IMR-90 (cell line): ENCODE data around the gene MPRIP. TPM values are rescaled to one million over a fixed set of nuclear protein-coding genes. Genes with fewer than 3 reads are reported as not detected.

Experiments used
- ATAC-seq: fragments of 200-7000 bp; cut with Tn5 transposase; 2 replicates; pipeline ENCODE4 v1.9.1; 2020; ENCODE audit warnings: low read depth, mild to moderate bottlenecking, moderate library complexity
- BruUV-seq: library from RNA; stranded (reverse); fragments of 400-500 nt; replicated peaks from 2 replicates; lab custom pipeline; 2021; lab: Mats Ljungman, UMichigan
- CTCF ChIA-PET: fragments of 300-600 bp; formaldehyde crosslinking; extraction: SDS; loops from one replicate; lab custom pipeline; 2021; ENCODE audit warnings: antibody characterized with exemption; lab: Yijun Ruan, JAX
- POLR2A ChIA-PET: fragments of 300-600 bp; sonication (Branson Sonifier 250); formaldehyde crosslinking; loops from one replicate; lab custom pipeline; 2022; ENCODE audit warnings: antibody characterized with exemption; ENCODE audit not compliant: unreplicated experiment; lab: Charles Lee
- DNase-seq: peaks from one replicate; pipeline ENCODE4 v3.0.0; 2013
- H2AFZ ChIP-seq: replicated peaks from 2 replicates; pipeline ENCODE3; 2013; ENCODE audit warnings: low read length, mild to moderate bottlenecking; ENCODE audit not compliant: poor library complexity
- H2AK5ac ChIP-seq: 2 replicates; pipeline ENCODE4 v1.6.1; 2013; ENCODE audit warnings: low read depth, low read length, inconsistent platforms
- H2AK9ac ChIP-seq: replicated peaks from 2 replicates; pipeline ENCODE3; 2013; ENCODE audit warnings: mild to moderate bottlenecking, low read depth, low read length, moderate library complexity; ENCODE audit not compliant: poor library complexity
- H2BK120ac ChIP-seq: 2 replicates; pipeline ENCODE4 v1.6.1; 2013; ENCODE audit warnings: low read depth, low read length, inconsistent platforms
- H2BK15ac ChIP-seq: 3 replicates; pipeline ENCODE4 v1.6.1; 2013; ENCODE audit warnings: low read depth, low read length, inconsistent platforms
- H2BK20ac ChIP-seq: 2 replicates; pipeline ENCODE4 v1.6.1; 2013; ENCODE audit warnings: low read depth, mild to moderate bottlenecking, inconsistent platforms, low read length, moderate library complexity
- H2BK5ac ChIP-seq: 2 replicates; pipeline ENCODE4 v1.6.1; 2013; ENCODE audit warnings: mild to moderate bottlenecking, low read depth, low read length, inconsistent platforms; ENCODE audit not compliant: poor library complexity, severe bottlenecking
- H3K14ac ChIP-seq: replicated peaks from 2 replicates; pipeline ENCODE4 v1.6.1; 2013; ENCODE audit warnings: low read depth, low read length, inconsistent platforms
- H3K18ac ChIP-seq: 2 replicates; pipeline ENCODE4 v1.6.1; 2013; ENCODE audit warnings: low read depth, low read length, control low read depth
- H3K23ac ChIP-seq: 2 replicates; pipeline ENCODE4 v1.6.1; 2013; ENCODE audit warnings: low read depth, low read length, inconsistent platforms
- H3K27ac ChIP-seq: 2 replicates; pipeline ENCODE4 v1.5.1; 2013; ENCODE audit warnings: mild to moderate bottlenecking, control low read depth, low read length; ENCODE audit not compliant: insufficient read depth
- H3K27me3 ChIP-seq: 2 replicates; pipeline ENCODE4 v1.6.1; 2013; ENCODE audit warnings: low read length; ENCODE audit not compliant: control insufficient read depth, insufficient read depth
- H3K36me3 ChIP-seq: 2 replicates; pipeline ENCODE4 v1.6.1; 2013; ENCODE audit warnings: low read length, mixed read lengths; ENCODE audit not compliant: control insufficient read depth, insufficient read depth
- H3K4ac ChIP-seq: 2 replicates; pipeline ENCODE4 v1.6.1; 2013; ENCODE audit warnings: low read depth, low read length, inconsistent platforms
- H3K4me1 ChIP-seq: 2 replicates; pipeline ENCODE4 v1.6.1; 2013; ENCODE audit warnings: low read length, mixed read lengths; ENCODE audit not compliant: control insufficient read depth, insufficient read depth
- H3K4me2 ChIP-seq: 2 replicates; pipeline ENCODE4 v1.6.1; 2013; ENCODE audit warnings: low read depth, mild to moderate bottlenecking, control low read depth, low read length, moderate library complexity
- H3K4me3 ChIP-seq: 2 replicates; pipeline ENCODE4 v1.5.1; 2013; ENCODE audit warnings: low read depth, mild to moderate bottlenecking, control low read depth, low read length, moderate library complexity; ENCODE audit not compliant: insufficient read depth
- H3K56ac ChIP-seq: 2 replicates; pipeline ENCODE4 v1.6.1; 2013; ENCODE audit warnings: low read length, inconsistent platforms; ENCODE audit not compliant: insufficient read depth; ENCODE audit errors: extremely low read depth
- H3K79me1 ChIP-seq, 2 experiments: 2 replicates each; pipeline ENCODE4 v1.6.1; 2013; ENCODE audit warnings: low read length in 2 of 2, inconsistent platforms in 1 of 2, low read depth in 1 of 2
- H3K9ac ChIP-seq: 2 replicates; pipeline ENCODE4 v1.6.1; 2013; ENCODE audit warnings: low read depth, low read length, control low read depth
- H3K9me1 ChIP-seq: 2 replicates; pipeline ENCODE4 v1.6.1; 2013; ENCODE audit warnings: low read length, inconsistent platforms; ENCODE audit not compliant: insufficient read depth
- H3K9me3 ChIP-seq: 2 replicates; pipeline ENCODE4 v1.6.1; 2013; ENCODE audit warnings: low read length; ENCODE audit not compliant: control insufficient read depth, insufficient read depth
- H4K20me1 ChIP-seq: 2 replicates; pipeline ENCODE4 v1.6.1; 2013; ENCODE audit warnings: low read length, inconsistent platforms; ENCODE audit not compliant: insufficient read depth
- H4K5ac ChIP-seq: 2 replicates; pipeline ENCODE4 v1.6.1; 2013; ENCODE audit warnings: mild to moderate bottlenecking, low read depth, low read length, control low read depth
- H4K8ac ChIP-seq, 2 experiments: 2 replicates each; pipeline ENCODE4 v1.6.1; 2013; ENCODE audit warnings: low read depth in 2 of 2, low read length in 2 of 2, control low read depth in 1 of 2, inconsistent platforms in 1 of 2
- H4K91ac ChIP-seq: 2 replicates; pipeline ENCODE4 v1.6.1; 2013; ENCODE audit warnings: low read depth, low read length, inconsistent platforms; ENCODE audit not compliant: insufficient read depth
- BHLHE40 ChIP-seq: fragments of 150-350 bp; IDR thresholded peaks from 2 replicates; pipeline ENCODE4 v1.6.1; 2016; ENCODE audit warnings: mild to moderate bottlenecking, low read depth, low read length
- CEBPB ChIP-seq: IDR thresholded peaks from 2 replicates; pipeline ENCODE4 v1.6.1; 2012; ENCODE audit warnings: low read depth, low read length, improper control_type of control experiment
- CHD1 ChIP-seq: IDR thresholded peaks from 2 replicates; pipeline ENCODE4 v1.6.1; 2012; ENCODE audit warnings: low read depth, low read length, improper control_type of control experiment
- CTCF ChIP-seq: conservative IDR thresholded peaks from 2 replicates; pipeline ENCODE4 v1.5.1; 2012; ENCODE audit warnings: mild to moderate bottlenecking, low read depth, low read length, improper control_type of control experiment
- NFE2L2 ChIP-seq: fragments of 150-350 bp; IDR thresholded peaks from 2 replicates; pipeline ENCODE4 v1.6.1; 2016; ENCODE audit warnings: low read depth, mild to moderate bottlenecking, low read length
- RAD21 ChIP-seq: IDR thresholded peaks from 2 replicates; pipeline ENCODE4 v1.6.1; 2012; ENCODE audit warnings: low read length, improper control_type of control experiment
- SMC3 ChIP-seq: fragments of 150-350 bp; IDR thresholded peaks from 2 replicates; pipeline ENCODE4 v1.6.1; 2016; ENCODE audit warnings: low read depth, mild to moderate bottlenecking, antibody characterized with exemption, low read length, moderate library complexity
- USF2 ChIP-seq: fragments of 150-350 bp; IDR thresholded peaks from 2 replicates; pipeline ENCODE4 v1.6.1; 2017; ENCODE audit warnings: mild to moderate bottlenecking, antibody characterized with exemption, low read length, low read depth
- WGBS, 2 experiments: methylation state at CpG; one replicate each; pipeline versions ENCODE4 v1.1.5 to v1.1.7; 2013; ENCODE audit warnings: missing lambda C conversion rate in 2 of 2; ENCODE audit not compliant: insufficient read length in 1 of 2; ENCODE audit errors: extremely low coverage in 2 of 2; 5-methylcytosine and 5-hydroxymethylcytosine counted together
- dilution Hi-C: fragments of 300-500 bp; cut with HindIII; formaldehyde crosslinking; loops from one replicate; pipeline ENCODE4 v1.14.3; 2018; ENCODE audit warnings: low sequenced_read_pairs; ENCODE audit not compliant: unreplicated experiment
- in situ Hi-C: fragments of 300-500 bp; cut with MboI; formaldehyde crosslinking; loops from 3 replicates; pipeline ENCODE4 v1.14.3; 2019; ENCODE audit warnings: low sequenced_read_pairs, inconsistent platforms, mixed read lengths
- intact Hi-C: fragments of 100-400 bp; cut with micrococcal nuclease; formaldehyde crosslinking; loops from 2 replicates; pipeline ENCODE4 v1.10.0; 2022
- polyA plus RNA-seq, 3 experiments: library from polyadenylated mRNA; depleted of rRNA; stranded (reverse); fragments of >200 nt; gene quantifications; 2 replicates each; pipeline ENCODE4 v1.2.3, GENCODE V29; 2012; ENCODE audit warnings: low replicate concordance in 1 of 3
- total RNA-seq: library from RNA; depleted of rRNA; stranded (reverse); fragments of >200 nt; gene quantifications from 2 replicates; pipeline ENCODE4 v1.2.3, GENCODE V29; 2012

Gene MPRIP
- total and polyA plus RNA-seq, 2 of the 4 experiments (the other 2 are of a cell fraction), result 111 to 149 TPM

- H3K4ac ChIP-seq, result no peak overlapping the region
- peaks cover 2 to 24% of the 10 kb centered on the region in 2 experiments; a peak in 2 of 4 replicates for H3K79me1 ChIP-seq
- in situ Hi-C loops, result no loop called here
- H4K5ac ChIP-seq, result no peak overlapping the region
- no peak overlapping the region for H2BK5ac ChIP-seq
- no peak overlapping the region for H3K4me3 ChIP-seq
- H2BK20ac ChIP-seq, result no peak overlapping the region
- no peak overlapping the region for H2AK5ac ChIP-seq
- dilution Hi-C loops, result no loop called here
- no peaks in the 10 kb centered on the region for H3K27me3 ChIP-seq
- H2AK9ac ChIP-seq, result peak overlapping the region; percentile 56
- no peak overlapping the region for H4K8ac ChIP-seq
- no peak overlapping the region for H4K91ac ChIP-seq
- H3K56ac ChIP-seq, result no peak overlapping the region
- H3K36me3 ChIP-seq, result peaks cover 66% of the 10 kb centered on the region
- no peaks in the 10 kb centered on the region for H3K9me1 ChIP-seq
- H2AFZ ChIP-seq, result no peak overlapping the region
- H3K23ac ChIP-seq, result no peak overlapping the region
- peaks cover 19% of the 10 kb centered on the region for H4K20me1 ChIP-seq
- POLR2A ChIA-PET, result no interaction called here
- no TSS peak for BruUV-seq
- peak; percentile 62 for ATAC-seq
- no peak overlapping the region for H3K14ac ChIP-seq
- no peak overlapping the region for H3K9ac ChIP-seq
- H2BK120ac ChIP-seq, result no peak overlapping the region
- H2BK15ac ChIP-seq, result no peak overlapping the region
- H3K9me3 ChIP-seq, result no peaks in the 10 kb centered on the region
- no peak for TF ChIP-seq CHD1
- TF ChIP-seq NFE2L2, result no peak
- peak; percentile 60 for TF ChIP-seq SMC3
- TF ChIP-seq RAD21, result peak; percentile 81
- TF ChIP-seq CEBPB, result no peak
- TF ChIP-seq USF2, result no peak
- TF ChIP-seq CTCF, result peak; percentile 81
- TF ChIP-seq BHLHE40, result no peak
- peak; percentile 50 for DNase-seq
- H3K4me1 ChIP-seq, result peaks cover 8% of the 10 kb centered on the region
- intact Hi-C loops, result loop anchor here (1.0 kb wide), 1 partner anchor 94 kb away; no protein-coding TSS in a partner anchor
- H3K4me2 ChIP-seq, result no peak overlapping the region
- H3K18ac ChIP-seq, result no peak overlapping the region
- 88% methylated on average over 4 of the region's 23 CpGs; no CpG with 5 or more reads in 1 of the 2 experiments for WGBS, 2 experiments
- CTCF ChIA-PET, result interaction anchor here (0.7 to 1.5 kb wide), 4 partner anchors 11 to 142 kb away, joined by 3 to 5 read pairs (median 3); no protein-coding TSS in a partner anchor
- H3K27ac ChIP-seq, result no peak overlapping the region
These were observed 99.7 kb downstream of the MPRIP start for GRCh38 chr17:17141860-17142552.
